HepG2 (cell line): ENCODE data around the gene SNRNP35. TPM values are rescaled to one million over a fixed set of nuclear protein-coding genes. Genes with fewer than 3 reads are reported as not detected.

Experiments used
- DNMT1 ChIP-seq: sonication (generic); formaldehyde crosslinking; IDR thresholded peaks from 2 replicates; pipeline ENCODE4 v1.5.1; 2020; ENCODE audit warnings: mild to moderate bottlenecking, missing genetic modification reagents
- FOXC1 ChIP-seq: sonication (generic); formaldehyde crosslinking; IDR thresholded peaks from 2 replicates; pipeline ENCODE4 v1.8.0; 2022; ENCODE audit warnings: mild to moderate bottlenecking, missing genetic modification reagents, borderline replicate concordance
- GATAD2A ChIP-seq: IDR thresholded peaks from 2 replicates; pipeline ENCODE4 v1.6.1; 2016
- HES4 ChIP-seq: sonication (generic); formaldehyde crosslinking; IDR thresholded peaks from 2 replicates; pipeline ENCODE4 v1.9.0; 2021; ENCODE audit warnings: mild to moderate bottlenecking, missing genetic modification reagents, borderline replicate concordance
- HMGA1 ChIP-seq: sonication (generic); formaldehyde crosslinking; conservative IDR thresholded peaks from 2 replicates; pipeline ENCODE4 v1.4.0; 2020; ENCODE audit warnings: missing genetic modification reagents
- HOMEZ ChIP-seq: IDR thresholded peaks from 2 replicates; pipeline ENCODE4 v1.6.1; 2016; ENCODE audit warnings: low read depth
- KLF15 ChIP-seq: sonication (generic); formaldehyde crosslinking; IDR thresholded peaks from 2 replicates; pipeline ENCODE4 v1.8.1; 2023; ENCODE audit warnings: borderline replicate concordance, mild to moderate bottlenecking, inconsistent platforms, missing genetic modification reagents, mixed read lengths
- KMT2B ChIP-seq: IDR thresholded peaks from 2 replicates; pipeline ENCODE4 v1.6.1; 2016; ENCODE audit warnings: missing genetic modification reagents, missing compliant biosample characterization
- NONO ChIP-seq, 2 experiments: fragments of 450-650 bp in 1 of 2; sonication (generic) in 1 of 2; formaldehyde crosslinking in 1 of 2; IDR thresholded peaks in 1 of 2; conservative IDR thresholded peaks in 1 of 2; 2 replicates each; pipeline versions ENCODE4 v1.6.1 to v1.8.0; 2017 to 2022; ENCODE audit warnings: mild to moderate bottlenecking in 1 of 2, missing genetic modification reagents in 1 of 2, moderate library complexity in 1 of 2
- SAFB2 ChIP-seq: sonication (generic); formaldehyde crosslinking; IDR thresholded peaks from 2 replicates; pipeline ENCODE4 v1.5.1; 2020; ENCODE audit warnings: missing genetic modification reagents, low read depth, mild to moderate bottlenecking, borderline replicate concordance
- SP1 ChIP-seq, 2 experiments: fragments of 450-650 bp in 1 of 2; sonication (generic) in 1 of 2; formaldehyde crosslinking in 1 of 2; IDR thresholded peaks; 2 replicates each; pipeline versions ENCODE4 v1.4.0 to v1.6.1; 2016 to 2020; ENCODE audit warnings: missing genetic modification reagents in 1 of 2
- SPEN ChIP-seq: sonication (generic); formaldehyde crosslinking; IDR thresholded peaks from 2 replicates; pipeline ENCODE4 v1.5.1; 2020; ENCODE audit warnings: low read depth, mild to moderate bottlenecking, missing genetic modification reagents
- TEAD3 ChIP-seq: optimal IDR thresholded peaks from 2 replicates; pipeline ENCODE3; 2016; ENCODE audit warnings: borderline replicate concordance
- TP53 ChIP-seq: sonication (generic); formaldehyde crosslinking; conservative IDR thresholded peaks from 2 replicates; pipeline ENCODE4 v1.4.0; 2020; ENCODE audit warnings: missing genetic modification reagents
- YEATS4 ChIP-seq: sonication (generic); formaldehyde crosslinking; IDR thresholded peaks from 2 replicates; pipeline ENCODE4 v1.4.0; 2020; ENCODE audit warnings: missing genetic modification reagents, borderline replicate concordance
- ZMYM2 ChIP-seq: sonication (generic); formaldehyde crosslinking; IDR thresholded peaks from 2 replicates; pipeline ENCODE4 v1.8.0; 2022; ENCODE audit warnings: mild to moderate bottlenecking, missing genetic modification reagents
- ZNF432 ChIP-seq: sonication (generic); formaldehyde crosslinking; IDR thresholded peaks from 2 replicates; pipeline ENCODE4 v1.5.0; 2020; ENCODE audit warnings: missing genetic modification reagents, mild to moderate bottlenecking, borderline replicate concordance
- ZNF747 ChIP-seq: sonication (generic); formaldehyde crosslinking; IDR thresholded peaks from 2 replicates; pipeline ENCODE4 v1.8.1; 2023; ENCODE audit warnings: missing genetic modification reagents, mild to moderate bottlenecking, borderline replicate concordance
- ZNF761 ChIP-seq: sonication (generic); formaldehyde crosslinking; conservative IDR thresholded peaks from 2 replicates; pipeline ENCODE4 v1.4.0; 2020; ENCODE audit warnings: mild to moderate bottlenecking, missing genetic modification reagents
- ZNF879 ChIP-seq: sonication (generic); formaldehyde crosslinking; IDR thresholded peaks from 2 replicates; pipeline ENCODE4 v1.8.1; 2023; ENCODE audit warnings: missing genetic modification reagents
- ZSCAN22 ChIP-seq: sonication (generic); formaldehyde crosslinking; IDR thresholded peaks from 2 replicates; pipeline ENCODE4 v1.4.0; 2020; ENCODE audit warnings: mild to moderate bottlenecking, missing genetic modification reagents
- polyA plus RNA-seq, 8 experiments: library from polyadenylated mRNA; depleted of rRNA in 3 of 8; stranded (reverse) in 7 of 8; unstranded in 1 of 8; fragments of >200 nt; fragmentation: Illumina TruSeq in 4 of 8; extraction: Trizol in 4 of 8; gene quantifications; 2 replicates each; pipeline versions ENCODE4 v1.2.1 to v1.2.3, GENCODE V29; 2011 to 2016; ENCODE audit warnings: low read depth in 4 of 8, missing spikeins in 1 of 8, mixed read lengths in 1 of 8; ENCODE audit not compliant: insufficient read depth in 1 of 8
- total RNA-seq, 5 experiments: library from RNA; depleted of rRNA; stranded (reverse); fragments of >200 nt; fragmentation: Illumina TruSeq; extraction: Trizol; gene quantifications; 2 replicates each; pipeline ENCODE4 v1.2.3, GENCODE V29; 2016; ENCODE audit warnings: low read depth in 1 of 5
- TF ChIP-seq, protein P1 (sequence below): sonication (generic); formaldehyde crosslinking; IDR thresholded peaks from 2 replicates; pipeline ENCODE4 v1.9.0; 2022; ENCODE audit warnings: missing genetic modification reagents, mild to moderate bottlenecking, borderline replicate concordance
- TF ChIP-seq, protein P2 (sequence below): sonication (generic); formaldehyde crosslinking; IDR thresholded peaks from 2 replicates; pipeline ENCODE4 v1.5.1; 2020; ENCODE audit warnings: mild to moderate bottlenecking, missing genetic modification reagents

SNRNP35 gene
- total and polyA plus RNA-seq, 2 of the 13 experiments (the other 11 are each of a cell fraction or from before 2014, with no cell fraction given), result 11.3 to 22.6 TPM

DNA sequence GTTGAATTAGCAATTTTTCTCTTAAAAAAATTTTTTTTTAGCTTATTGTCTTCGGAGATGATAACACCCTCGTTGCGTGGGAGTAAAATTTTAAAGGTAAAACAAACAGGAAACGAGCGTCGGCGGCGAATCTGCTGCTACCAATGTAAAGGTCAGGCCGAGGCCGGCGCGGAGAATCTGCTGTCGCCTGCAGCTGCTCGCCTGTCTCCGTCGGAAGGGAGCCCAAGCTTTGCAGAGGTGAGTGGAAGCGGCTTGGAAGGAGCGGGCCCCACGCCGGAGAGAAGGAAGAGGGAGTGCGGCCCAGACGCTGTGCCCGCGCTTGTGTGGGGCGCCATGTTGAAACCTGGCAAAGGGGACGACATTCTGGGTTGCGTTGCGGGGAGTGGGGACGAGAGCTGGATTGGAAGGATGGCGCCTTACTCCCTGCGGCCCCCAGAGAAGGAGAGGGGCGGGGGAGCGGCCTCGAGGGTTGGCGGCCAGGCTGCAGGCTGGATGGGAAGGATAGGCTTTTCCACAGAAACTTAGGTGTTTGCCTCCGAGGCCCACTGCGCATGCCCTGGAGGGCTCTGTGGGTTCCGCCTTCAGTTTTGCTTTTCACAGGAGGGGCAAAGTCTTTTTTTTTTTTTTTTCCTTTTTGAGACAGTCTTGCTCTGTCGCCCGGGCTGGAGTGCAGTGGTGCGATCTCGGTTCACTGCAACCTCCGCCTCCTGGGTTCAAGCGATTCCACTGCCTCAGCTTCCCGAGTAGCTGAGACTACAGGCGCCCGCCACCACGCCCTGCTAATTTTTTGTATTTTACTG lies at the start of gene SNRNP35 (continued):
- 0 out of 2 replicates have a peak, but pooled peaks have one; percentile 22 for TF ChIP-seq HOMEZ (CRISPR knock-in tag)
- 0 out of 2 replicates have a peak, but pooled peaks have one; percentile 10 for TF ChIP-seq SAFB2
- no peak; the same call in 1 of the 2 replicates for TF ChIP-seq TP53 (CRISPR knock-in tag)
- TF ChIP-seq SP1 (IDR thresholded peaks at IDR 0.05), result no peak
- no peak for TF ChIP-seq SP1 (CRISPR knock-in tag; IDR thresholded peaks at IDR 0.05)
- peak; percentile 66 for TF ChIP-seq TEAD3
- TF ChIP-seq HMGA1 (CRISPR knock-in tag), result no peak
- TF ChIP-seq KMT2B (CRISPR knock-in tag), result peak; percentile 91
- peak; percentile 40 for TF ChIP-seq HES4 (CRISPR knock-in tag)
- TF ChIP-seq FOXC1, result peak; percentile 92; the same call in 1 of the 2 replicates
- TF ChIP-seq ZMYM2 (CRISPR knock-in tag), result peak; percentile 62; the same call in 1 of the 2 replicates
- TF ChIP-seq GATAD2A (CRISPR knock-in tag), result peak; percentile 74; the same call in 1 of the 2 replicates
- no peak for TF ChIP-seq ZNF761
- peak; percentile 93 for TF ChIP-seq YEATS4 (CRISPR knock-in tag)
- TF ChIP-seq ZNF432 (CRISPR knock-in tag), result no peak
- TF ChIP-seq KLF15 (CRISPR knock-in tag), result 0 out of 2 replicates have a peak, but pooled peaks have one; percentile 64
- peak; percentile 91; the same call in 1 of the 2 replicates for TF ChIP-seq DNMT1 (CRISPR knock-in tag)
- TF ChIP-seq NONO (IDR thresholded peaks at IDR 0.05), result no peak
- TF ChIP-seq NONO (CRISPR knock-in tag; conservative IDR thresholded peaks at IDR 0.05), result peak; percentile 89
- TF ChIP-seq ZNF747 (CRISPR knock-in tag), result peak; percentile 37; the same call in 1 of the 2 replicates
- TF ChIP-seq, protein P1, sequence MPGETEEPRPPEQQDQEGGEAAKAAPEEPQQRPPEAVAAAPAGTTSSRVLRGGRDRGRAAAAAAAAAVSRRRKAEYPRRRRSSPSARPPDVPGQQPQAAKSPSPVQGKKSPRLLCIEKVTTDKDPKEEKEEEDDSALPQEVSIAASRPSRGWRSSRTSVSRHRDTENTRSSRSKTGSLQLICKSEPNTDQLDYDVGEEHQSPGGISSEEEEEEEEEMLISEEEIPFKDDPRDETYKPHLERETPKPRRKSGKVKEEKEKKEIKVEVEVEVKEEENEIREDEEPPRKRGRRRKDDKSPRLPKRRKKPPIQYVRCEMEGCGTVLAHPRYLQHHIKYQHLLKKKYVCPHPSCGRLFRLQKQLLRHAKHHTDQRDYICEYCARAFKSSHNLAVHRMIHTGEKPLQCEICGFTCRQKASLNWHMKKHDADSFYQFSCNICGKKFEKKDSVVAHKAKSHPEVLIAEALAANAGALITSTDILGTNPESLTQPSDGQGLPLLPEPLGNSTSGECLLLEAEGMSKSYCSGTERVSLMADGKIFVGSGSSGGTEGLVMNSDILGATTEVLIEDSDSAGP, result peak; percentile 87
- TF ChIP-seq ZSCAN22 (CRISPR knock-in tag), result 0 out of 2 replicates have a peak, but pooled peaks have one; percentile 24
- peak; percentile 64; the same call in 1 of the 2 replicates for TF ChIP-seq ZNF879
- TF ChIP-seq SPEN (CRISPR knock-in tag), result peak; percentile 80
- TF ChIP-seq, protein P2, sequence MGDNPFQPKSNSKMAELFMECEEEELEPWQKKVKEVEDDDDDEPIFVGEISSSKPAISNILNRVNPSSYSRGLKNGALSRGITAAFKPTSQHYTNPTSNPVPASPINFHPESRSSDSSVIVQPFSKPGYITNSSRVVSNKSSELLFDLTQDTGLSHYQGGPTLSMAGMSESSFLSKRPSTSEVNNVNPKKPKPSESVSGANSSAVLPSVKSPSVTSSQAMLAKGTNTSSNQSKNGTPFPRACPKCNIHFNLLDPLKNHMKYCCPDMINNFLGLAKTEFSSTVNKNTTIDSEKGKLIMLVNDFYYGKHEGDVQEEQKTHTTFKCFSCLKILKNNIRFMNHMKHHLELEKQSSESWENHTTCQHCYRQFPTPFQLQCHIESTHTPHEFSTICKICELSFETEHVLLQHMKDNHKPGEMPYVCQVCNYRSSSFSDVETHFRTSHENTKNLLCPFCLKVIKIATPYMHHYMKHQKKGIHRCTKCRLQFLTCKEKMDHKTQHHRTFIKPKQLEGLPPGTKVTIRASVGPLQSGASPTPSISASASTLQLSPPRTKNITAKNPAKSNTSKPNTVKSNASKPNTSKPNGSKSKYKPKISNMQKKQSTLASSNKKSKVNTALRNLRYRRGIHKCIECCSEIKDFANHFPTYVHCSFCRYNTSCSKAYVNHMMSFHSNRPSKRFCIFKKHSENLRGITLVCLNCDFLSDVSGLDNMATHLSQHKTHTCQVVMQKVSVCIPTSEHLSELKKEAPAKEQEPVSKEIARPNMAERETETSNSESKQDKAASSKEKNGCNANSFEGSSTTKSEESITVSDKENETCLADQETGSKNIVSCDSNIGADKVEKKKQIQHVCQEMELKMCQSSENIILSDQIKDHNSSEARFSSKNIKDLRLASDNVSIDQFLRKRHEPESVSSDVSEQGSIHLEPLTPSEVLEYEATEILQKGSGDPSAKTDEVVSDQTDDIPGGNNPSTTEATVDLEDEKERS (CRISPR knock-in tag), result peak; percentile 75; the same call in 1 of the 2 replicates
